Osteocyte (in vitro differentiated cells): ENCODE data around the gene ZNF683. TPM values are rescaled to one million over a fixed set of nuclear protein-coding genes. Genes with fewer than 3 reads are reported as not detected.
"Not testable (repeated sequence)": the region's sequence is repeated elsewhere in the genome, so short reads cannot be mapped to it uniquely, and the experiment has no call there.

Source experiments
- DNase-seq: peaks from one replicate; pipeline ENCODE4 v3.0.0; 2021; ENCODE audit warnings: mixed read lengths; ENCODE audit not compliant: unreplicated experiment; ENCODE audit errors: extremely low spot score
- H3K27ac Mint-ChIP-seq: one replicate; pipeline ENCODE4 v1.8.0; 2021; ENCODE audit warnings: mild to moderate bottlenecking, mixed read lengths; ENCODE audit not compliant: unreplicated experiment
- H3K27me3 Mint-ChIP-seq: one replicate; pipeline ENCODE4 v1.8.0; 2021; ENCODE audit warnings: mixed read lengths; ENCODE audit not compliant: unreplicated experiment
- H3K36me3 Mint-ChIP-seq: one replicate; pipeline ENCODE4 v1.8.0; 2021; ENCODE audit warnings: mixed read lengths; ENCODE audit not compliant: unreplicated experiment
- H3K4me1 Mint-ChIP-seq: one replicate; pipeline ENCODE4 v1.8.0; 2021; ENCODE audit warnings: mixed read lengths; ENCODE audit not compliant: unreplicated experiment
- H3K4me3 Mint-ChIP-seq: one replicate; pipeline ENCODE4 v1.8.0; 2021; ENCODE audit warnings: mild to moderate bottlenecking, moderate library complexity, mixed read lengths; ENCODE audit not compliant: unreplicated experiment
- H3K9me3 Mint-ChIP-seq: one replicate; pipeline ENCODE4 v1.8.0; 2021; ENCODE audit warnings: mixed read lengths; ENCODE audit not compliant: unreplicated experiment
- CTCF ChIP-seq: fragments of 200-600 bp; sonication (generic); IDR thresholded peaks from 2 replicates; pipeline ENCODE4 v1.5.0; 2021; ENCODE audit warnings: antibody characterized with exemption, mild to moderate bottlenecking, moderate library complexity
- total RNA-seq: library from RNA; stranded (reverse); gene quantifications from 2 replicates; pipeline ENCODE4 v1.2.1, GENCODE V29; 2021

ZNF683 gene
- total RNA-seq, 1 donor from 2014 or later = not detected

- no peak overlapping the region for H3K27ac Mint-ChIP-seq
- no peak for TF ChIP-seq CTCF
- no peaks in the 10 kb centered on the region for H3K36me3 Mint-ChIP-seq
- H3K9me3 Mint-ChIP-seq = no peaks in the 10 kb centered on the region
- no peak for DNase-seq
- H3K27me3 Mint-ChIP-seq = peaks cover 3% of the 10 kb centered on the region
- no peak overlapping the region for H3K4me3 Mint-ChIP-seq
- no peaks in the 10 kb centered on the region for H3K4me1 Mint-ChIP-seq
Observed at GRCh38 chr1:26387447-26387846, 14.9 kb upstream of the ZNF683 start.

GRCh38 chr1:26385063-26385462 lies 12.5 kb upstream of the ZNF683 start:
- not testable (repeated sequence) for H3K27ac Mint-ChIP-seq

GRCh38 chr1:26384076-26384475 lies 11.5 kb upstream of the ZNF683 start:
- Mint-ChIP-seq H3K27me3 (peaks cover 3% of the 10 kb centered on the region), H3K36me3 (no peaks in the 10 kb centered on the region), H3K4me1 (no peaks in the 10 kb centered on the region), H3K9me3 (no peaks in the 10 kb centered on the region), H3K4me3 (no peak overlapping the region), H3K27ac (no peak overlapping the region)
- DNase-seq = no peak
- TF ChIP-seq CTCF = no peak

More at GRCh38 chr1:26385063-26385462, 12.5 kb upstream of the ZNF683 start:
- not testable (repeated sequence) for H3K4me1 Mint-ChIP-seq, DNase-seq, H3K36me3 Mint-ChIP-seq, H3K27me3 Mint-ChIP-seq, H3K4me3 Mint-ChIP-seq, H3K9me3 Mint-ChIP-seq

GRCh38 chr1:26378879-26379251 lies 6.3 kb upstream of the ZNF683 start:
- Mint-ChIP-seq H3K4me1 (peaks cover 22% of the 10 kb centered on the region), H3K27ac (peak overlapping the region; percentile 87), H3K4me3 (no peak overlapping the region), H3K9me3 (no peaks in the 10 kb centered on the region), H3K27me3 (no peaks in the 10 kb centered on the region), H3K36me3 (no peaks in the 10 kb centered on the region)
- TF ChIP-seq CTCF = no peak
- no peak for DNase-seq

GRCh38 chr1:26378088-26378878 lies 5.7 kb upstream of the ZNF683 start:
- TF ChIP-seq CTCF = no peak
- Mint-ChIP-seq H3K9me3 (no peaks in the 10 kb centered on the region), H3K4me1 (peaks cover 23% of the 10 kb centered on the region), H3K36me3 (no peaks in the 10 kb centered on the region), H3K4me3 (no peak overlapping the region), H3K27ac (peak overlapping the region; percentile 87), H3K27me3 (no peaks in the 10 kb centered on the region)
- no peak for DNase-seq
